Measurements from ENCODE around the gene SYT1. TPM values are rescaled to one million over a fixed set of nuclear protein-coding genes. Genes with fewer than 3 reads are reported as not detected.

Gene SYT1
- total and polyA plus RNA-seq, 2 of the 8 experiments (the other 6 are each of a cell fraction or from before 2014, with no cell fraction given): 11.0 to 34.6 TPM

- WGBS, 2 experiments (ENCODE audit: extremely low coverage in 1 of 2, insufficient coverage in 1 of 2, insufficient read length in 1 of 2, insufficient replicate concordance in 2 of 2, low coverage in 1 of 2, low lambda C conversion rate in 2 of 2, missing lambda C conversion rate in 1 of 2): 90% methylated on average over 3 of the region's 3 CpGs; no CpG with 5 or more reads in 1 of the 2 experiments
- ChIA-PET CTCF (ENCODE audit: partially characterized antibody) (interaction anchor here (0.5 to 1.3 kb wide), 3 partner anchors 22 to 551 kb away, joined by 3 read pairs; no protein-coding TSS in a partner anchor), POLR2A (ENCODE audit: partially characterized antibody) (no interaction called here)
- H3K4me3 ChIP-seq (ENCODE audit: extremely low read depth in 1 of 4, insufficient read depth in 2 of 4, low read depth in 3 of 4, low read length in 4 of 4): no peak overlapping the region
- no peak overlapping the region for H3K9ac ChIP-seq (replicated peaks in 1 of 4; ENCODE audit: extremely low read depth in 1 of 4, low read depth in 3 of 4, low read length in 3 of 4)
- H3K27ac ChIP-seq (ENCODE audit: low read depth, low read length): no peak overlapping the region
- no peak overlapping the region for H3K14ac ChIP-seq (ENCODE audit: insufficient read length)
- no peaks in the 10 kb centered on the region; the same call in 1 of the 2 replicates for H3K79me1 ChIP-seq (ENCODE audit: low read depth, low read length)
- no peak overlapping the region for H2BK12ac ChIP-seq (ENCODE audit: low read depth, low read length)
- H4K20me1 ChIP-seq (replicated peaks in 1 of 2; ENCODE audit: control insufficient read depth in 1 of 2, insufficient read depth in 2 of 2, low read length in 2 of 2): no peaks in the 10 kb centered on the region
- no peak overlapping the region for H4K5ac ChIP-seq (ENCODE audit: insufficient read length, low read depth, low read length)
- H3K27me3 ChIP-seq (replicated peaks in 1 of 4; ENCODE audit: control insufficient read depth in 3 of 4, extremely low read depth in 1 of 4, insufficient read depth in 3 of 4, low read length in 3 of 4): no peaks in the 10 kb centered on the region
- no peak overlapping the region for H4K91ac ChIP-seq (replicated peaks; ENCODE audit: insufficient read length, low read length)
- H3K9me3 ChIP-seq (ENCODE audit: insufficient read depth in 2 of 2, low read depth in 1 of 2, low read length in 1 of 2): no peaks in the 10 kb centered on the region
- no peaks in the 10 kb centered on the region for H3K36me3 ChIP-seq (ENCODE audit: control insufficient read depth in 2 of 4, insufficient read depth in 4 of 4, low read length in 3 of 4)
- no peaks in the 10 kb centered on the region for H3K4me1 ChIP-seq (replicated peaks in 1 of 4; ENCODE audit: control insufficient read depth in 3 of 4, insufficient read depth in 4 of 4, low read length in 3 of 4)
- H2AK5ac ChIP-seq (ENCODE audit: low read depth, low read length): no peak overlapping the region
- H3K23me2 ChIP-seq (ENCODE audit: low read depth, low read length): no peaks in the 10 kb centered on the region; the same call in 1 of the 2 replicates
- no peak overlapping the region for H3K56ac ChIP-seq (replicated peaks; ENCODE audit: insufficient read length, low read depth, low read length)
- FAIRE-seq (no peak), DNase-seq (ENCODE audit: low read depth in 1 of 2, low spot score in 2 of 2) (no peak)
- no peak overlapping the region for H3K4me2 ChIP-seq (ENCODE audit: insufficient read depth in 1 of 2, low read depth in 2 of 2, low read length in 2 of 2)
- H2BK5ac ChIP-seq (ENCODE audit: low read depth, low read length): no peak overlapping the region
- no peak overlapping the region for H2BK20ac ChIP-seq (ENCODE audit: low read length)
- no peak overlapping the region for H2AFZ ChIP-seq (ENCODE audit: low read length)
- no peak overlapping the region for H2BK120ac ChIP-seq (replicated peaks; ENCODE audit: low read depth, low read length)
- no peak overlapping the region for H2BK15ac ChIP-seq (ENCODE audit: low read length)
- H3K23ac ChIP-seq (ENCODE audit: insufficient read length): no peak overlapping the region
- no peak overlapping the region for H3K4ac ChIP-seq (replicated peaks; ENCODE audit: insufficient read length, low read depth, low read length)
- no peaks in the 10 kb centered on the region for H3K79me2 ChIP-seq (ENCODE audit: control insufficient read depth in 1 of 2, insufficient read depth in 2 of 2, low read length in 2 of 2)
- no peak overlapping the region for H4K8ac ChIP-seq (ENCODE audit: extremely low read depth, insufficient read depth, low read length)
- no peak overlapping the region for H3K18ac ChIP-seq (ENCODE audit: extremely low read depth, low read length)
- TF ChIP-seq CHD1 (IDR thresholded peaks at IDR 0.05; ENCODE audit: low read depth, low read length): no peak
- TF ChIP-seq RBBP5 (IDR thresholded peaks at IDR 0.05; ENCODE audit: borderline replicate concordance, low read depth, low read length): no peak
- TF ChIP-seq, protein P1, sequence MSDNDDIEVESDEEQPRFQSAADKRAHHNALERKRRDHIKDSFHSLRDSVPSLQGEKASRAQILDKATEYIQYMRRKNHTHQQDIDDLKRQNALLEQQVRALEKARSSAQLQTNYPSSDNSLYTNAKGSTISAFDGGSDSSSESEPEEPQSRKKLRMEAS (IDR thresholded peaks at IDR 0.05): no peak
- no peak for TF ChIP-seq CHD2 (IDR thresholded peaks at IDR 0.05; ENCODE audit: low read length)
- TF ChIP-seq KDM5A (IDR thresholded peaks at IDR 0.05; ENCODE audit: low read length): no peak
- TF ChIP-seq NANOG (IDR thresholded peaks at IDR 0.05; ENCODE audit: insufficient read depth, low read depth, low read length, poor library complexity, severe bottlenecking): no peak
- no peak for TF ChIP-seq EP300 (IDR thresholded peaks at IDR 0.05; ENCODE audit: borderline replicate concordance in 1 of 2, low read depth in 2 of 2, low read length in 2 of 2)
- TF ChIP-seq CTBP2 (IDR thresholded peaks at IDR 0.05; ENCODE audit: borderline replicate concordance, insufficient read depth, insufficient read length, low read length): no peak
- TF ChIP-seq ATF3 (IDR thresholded peaks at IDR 0.05; ENCODE audit: insufficient read depth, low read depth, low read length): no peak
- TF ChIP-seq BACH1 (IDR thresholded peaks at IDR 0.05; ENCODE audit: low read length): no peak
- no peak for TF ChIP-seq USF2 (IDR thresholded peaks at IDR 0.05; ENCODE audit: low read length)
- no peak for TF ChIP-seq TAF1 (IDR thresholded peaks at IDR 0.05; ENCODE audit: low read depth, low read length)
Observed at GRCh38 chr12:78959556-78959955, 95.0 kb downstream of the SYT1 start.

Measured in H1 (cell line).